ENCODE data around the gene IRF2BPL.

The IRF2BPL gene

GRCh38 chr14:76977793-76978720 lies 50.5 kb downstream of the IRF2BPL start:
- Histone ChIP-seq H3K27ac (ENCODE audit: low read depth, low read length) (no peak overlapping the region), H3K4me1 (ENCODE audit: insufficient read depth, low read length) (peaks cover 5% of the 10 kb centered on the region; the same call in 1 of the 2 replicates)

GRCh38 chr14:76976240-76977005 lies 52.1 kb downstream of the IRF2BPL start:
- peaks cover 5% of the 10 kb centered on the region; the same call in 1 of the 2 replicates for H3K4me1 ChIP-seq (ENCODE audit: insufficient read depth, low read length)
- H3K9ac ChIP-seq (ENCODE audit: low read depth, low read length): no peak overlapping the region
- H3K36me3 ChIP-seq (ENCODE audit: insufficient read depth, low read length): no peaks in the 10 kb centered on the region
- H3K9me3 ChIP-seq (ENCODE audit: insufficient read depth, low read depth, low read length): no peaks in the 10 kb centered on the region
- H3K27ac ChIP-seq (ENCODE audit: low read depth, low read length): no peak overlapping the region
- 85% methylated on average over 7 of the region's 7 CpGs for WGBS
- no peak overlapping the region for H3K4me3 ChIP-seq (ENCODE audit: low read length)
- H3K27me3 ChIP-seq (ENCODE audit: insufficient read depth, low read length): no peaks in the 10 kb centered on the region

More at GRCh38 chr14:76977793-76978720, 50.5 kb downstream of the IRF2BPL start:
- no peak overlapping the region for H3K9ac ChIP-seq (ENCODE audit: low read depth, low read length)
- WGBS: 67% methylated on average over 13 of the region's 15 CpGs
- H3K36me3 ChIP-seq (ENCODE audit: insufficient read depth, low read length): no peaks in the 10 kb centered on the region
- no peaks in the 10 kb centered on the region for H3K9me3 ChIP-seq (ENCODE audit: insufficient read depth, low read depth, low read length)
- H3K4me3 ChIP-seq (ENCODE audit: low read length): no peak overlapping the region
- H3K27me3 ChIP-seq (ENCODE audit: insufficient read depth, low read length): no peaks in the 10 kb centered on the region

- H3K4me3 ChIP-seq (ENCODE audit: low read length): no peak overlapping the region
- no peak overlapping the region for H3K9ac ChIP-seq (ENCODE audit: low read depth, low read length)
- H3K36me3 ChIP-seq (ENCODE audit: insufficient read depth, low read length): no peaks in the 10 kb centered on the region
- no peak overlapping the region for H3K27ac ChIP-seq (ENCODE audit: low read depth, low read length)
- H3K27me3 ChIP-seq (ENCODE audit: insufficient read depth, low read length): no peaks in the 10 kb centered on the region
- no peaks in the 10 kb centered on the region for H3K9me3 ChIP-seq (ENCODE audit: insufficient read depth, low read depth, low read length)
- peaks cover 5% of the 10 kb centered on the region; the same call in 1 of the 2 replicates for H3K4me1 ChIP-seq (ENCODE audit: insufficient read depth, low read length)
- 85% methylated on average over 4 of the region's 4 CpGs for WGBS
Measured at GRCh38 chr14:76975812-76976211, 52.7 kb downstream of the IRF2BPL start.

GRCh38 chr14:76975051-76975450 lies 53.5 kb downstream of the IRF2BPL start:
- H3K4me1 ChIP-seq (ENCODE audit: insufficient read depth, low read length): peaks cover 5% of the 10 kb centered on the region; the same call in 1 of the 2 replicates
- no peak overlapping the region for H3K9ac ChIP-seq (ENCODE audit: low read depth, low read length)
- H3K36me3 ChIP-seq (ENCODE audit: insufficient read depth, low read length): no peaks in the 10 kb centered on the region
- H3K27me3 ChIP-seq (ENCODE audit: insufficient read depth, low read length): no peaks in the 10 kb centered on the region
- no peak overlapping the region for H3K27ac ChIP-seq (ENCODE audit: low read depth, low read length)
- H3K9me3 ChIP-seq (ENCODE audit: insufficient read depth, low read depth, low read length): no peaks in the 10 kb centered on the region
- WGBS: 92% methylated on average over 8 of the region's 8 CpGs
- no peak overlapping the region for H3K4me3 ChIP-seq (ENCODE audit: low read length)
